C1 segment of cervical spinal cord (tissue), 14 donors: ENCODE measurements around the gene LRRC38.
"Not testable (repeated sequence)": the region's sequence is repeated elsewhere in the genome, so short reads cannot be mapped to it uniquely, and the experiment has no call there.

Source experiments
- DNase-seq, 14 donors: peaks; one replicate each; lab custom pipeline; 2025; lab: John Stamatoyannopoulos, UW

The LRRC38 gene

GRCh38 chr1:13465515-13465914, 48.3 kb downstream of the LRRC38 start:
- no peak for DNase-seq

- DNase-seq = no peak
Measured at GRCh38 chr1:13462682-13463081, 51.1 kb downstream of the LRRC38 start.

- no peak for DNase-seq
Measured at GRCh38 chr1:13461977-13462376, 51.8 kb downstream of the LRRC38 start.

GRCh38 chr1:13456904-13457532, 56.8 kb downstream of the LRRC38 start:
- no peak for DNase-seq

- DNase-seq = no peak
Measured at GRCh38 chr1:13451399-13451965, 62.3 kb downstream of the LRRC38 start.

- DNase-seq = no peak
Measured at GRCh38 chr1:13450204-13450603, 63.6 kb downstream of the LRRC38 start.

- no peak for DNase-seq
Measured at GRCh38 chr1:13443335-13443979, 70.3 kb downstream of the LRRC38 start.

- not testable (repeated sequence) for DNase-seq
Measured at GRCh38 chr1:13439104-13439783, 74.6 kb downstream of the LRRC38 start.

GRCh38 chr1:13435458-13435857, 78.3 kb downstream of the LRRC38 start:
- DNase-seq = no peak

GRCh38 chr1:13433694-13434358, 80.0 kb downstream of the LRRC38 start:
- not testable (repeated sequence) for DNase-seq

GRCh38 chr1:13432251-13432650, 81.6 kb downstream of the LRRC38 start:
- DNase-seq = no peak

GRCh38 chr1:13430495-13430894, 83.3 kb downstream of the LRRC38 start:
- DNase-seq = no peak
